ENCODE results near the gene SAPCD1.

- TF ChIP-seq CTCF (IDR thresholded peaks at IDR 0.05 in 8 of 11, conservative IDR thresholded peaks at IDR 0.05 in 3 of 11) (no peak), POLR2AphosphoS5 (IDR thresholded peaks at IDR 0.05) (no peak)
These were observed 19.6 kb upstream of the SAPCD1 start for GRCh38 chr6:31742894-31743293.
